Astrocyte of the cerebellum (primary cell): ENCODE results near the gene SNX22.

Experiments
- DNase-seq: peaks from one replicate; pipeline ENCODE4 v3.0.0-alpha.2; 2011; ENCODE audit warnings: low read depth
- H3K4me3 ChIP-seq: 2 replicates; pipeline ENCODE4 v1.5.1; 2011; ENCODE audit warnings: mild to moderate bottlenecking, low read depth, low read length, moderate library complexity
- in situ Hi-C: cut with HindIII; loops from 2 replicates; pipeline ENCODE4 v1.10.0; 2017; ENCODE audit warnings: low sequenced_read_pairs
- TF ChIP-seq, protein P1 (sequence below): IDR thresholded peaks from 2 replicates; pipeline ENCODE4 v1.5.1; 2012; ENCODE audit warnings: low read length, low read depth, moderate library complexity, mild to moderate bottlenecking; ENCODE audit errors: missing control alignments

The SNX22 gene

DNA sequence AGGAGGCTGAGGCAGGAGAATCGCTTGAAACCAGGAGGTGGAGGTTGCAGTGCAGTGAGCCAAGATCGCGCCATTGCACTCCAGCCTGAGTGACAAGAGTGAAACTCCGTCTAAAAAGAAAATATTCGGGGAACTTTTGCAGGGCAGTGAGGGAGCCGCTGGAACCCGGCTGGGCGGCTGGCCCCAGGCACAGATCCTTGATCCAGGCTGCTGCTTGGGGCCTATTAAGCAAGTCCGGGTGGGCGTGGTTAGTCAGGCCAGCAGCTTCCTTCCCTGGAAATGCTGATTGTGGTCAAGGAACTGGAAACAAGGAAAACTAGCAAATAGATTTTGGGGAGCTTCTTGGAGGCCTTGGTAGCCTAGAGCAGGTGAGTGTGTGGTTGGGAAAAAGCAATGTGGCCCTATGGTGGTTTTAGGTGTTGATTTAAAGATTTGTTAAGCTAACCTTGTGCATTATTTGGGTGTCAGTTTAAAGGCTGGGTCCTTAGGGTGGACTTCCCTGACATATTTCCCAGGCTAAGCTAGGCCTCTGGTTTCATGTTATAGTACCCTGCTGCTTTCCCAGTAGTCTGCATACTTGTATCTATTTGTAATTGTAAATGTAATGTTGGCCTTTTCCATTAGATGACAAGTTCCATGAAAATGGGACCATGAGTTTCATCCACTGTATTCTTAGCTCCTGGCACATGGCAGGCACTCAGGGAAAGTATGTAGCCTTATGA, 17.7 kb upstream of the SNX22 start:
- in situ Hi-C loops = no loop called here
- H3K4me3 ChIP-seq = no peak overlapping the region
- TF ChIP-seq, protein P1, sequence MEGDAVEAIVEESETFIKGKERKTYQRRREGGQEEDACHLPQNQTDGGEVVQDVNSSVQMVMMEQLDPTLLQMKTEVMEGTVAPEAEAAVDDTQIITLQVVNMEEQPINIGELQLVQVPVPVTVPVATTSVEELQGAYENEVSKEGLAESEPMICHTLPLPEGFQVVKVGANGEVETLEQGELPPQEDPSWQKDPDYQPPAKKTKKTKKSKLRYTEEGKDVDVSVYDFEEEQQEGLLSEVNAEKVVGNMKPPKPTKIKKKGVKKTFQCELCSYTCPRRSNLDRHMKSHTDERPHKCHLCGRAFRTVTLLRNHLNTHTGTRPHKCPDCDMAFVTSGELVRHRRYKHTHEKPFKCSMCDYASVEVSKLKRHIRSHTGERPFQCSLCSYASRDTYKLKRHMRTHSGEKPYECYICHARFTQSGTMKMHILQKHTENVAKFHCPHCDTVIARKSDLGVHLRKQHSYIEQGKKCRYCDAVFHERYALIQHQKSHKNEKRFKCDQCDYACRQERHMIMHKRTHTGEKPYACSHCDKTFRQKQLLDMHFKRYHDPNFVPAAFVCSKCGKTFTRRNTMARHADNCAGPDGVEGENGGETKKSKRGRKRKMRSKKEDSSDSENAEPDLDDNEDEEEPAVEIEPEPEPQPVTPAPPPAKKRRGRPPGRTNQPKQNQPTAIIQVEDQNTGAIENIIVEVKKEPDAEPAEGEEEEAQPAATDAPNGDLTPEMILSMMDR = no peak
- no peak for DNase-seq

DNA sequence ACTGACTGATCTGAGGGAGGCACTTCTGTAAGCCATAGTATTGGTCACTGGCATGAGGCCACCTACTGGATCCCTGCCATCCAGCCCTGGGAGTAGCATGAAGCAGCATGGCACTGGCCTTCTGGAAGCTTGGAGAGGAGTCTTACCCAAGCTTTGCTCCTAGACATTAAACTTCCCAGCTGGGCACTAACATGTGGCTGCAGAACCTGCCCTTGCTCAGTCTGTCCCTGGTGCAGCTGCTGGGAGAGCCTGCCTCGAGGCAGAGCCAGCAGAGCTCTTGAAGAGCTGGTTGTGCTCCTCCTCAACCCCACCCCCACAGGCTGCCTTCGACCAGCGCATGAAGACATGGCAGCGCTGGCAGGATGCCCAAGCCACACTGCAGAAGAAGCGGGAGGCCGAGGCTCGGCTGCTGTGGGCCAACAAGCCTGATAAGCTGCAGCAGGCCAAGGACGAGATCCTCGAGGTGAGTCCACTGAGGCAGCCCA, 17.1 kb upstream of the SNX22 start:
- H3K4me3 ChIP-seq = no peak overlapping the region
- TF ChIP-seq, protein P1 = no peak
- DNase-seq = peak; percentile 15

DNA sequence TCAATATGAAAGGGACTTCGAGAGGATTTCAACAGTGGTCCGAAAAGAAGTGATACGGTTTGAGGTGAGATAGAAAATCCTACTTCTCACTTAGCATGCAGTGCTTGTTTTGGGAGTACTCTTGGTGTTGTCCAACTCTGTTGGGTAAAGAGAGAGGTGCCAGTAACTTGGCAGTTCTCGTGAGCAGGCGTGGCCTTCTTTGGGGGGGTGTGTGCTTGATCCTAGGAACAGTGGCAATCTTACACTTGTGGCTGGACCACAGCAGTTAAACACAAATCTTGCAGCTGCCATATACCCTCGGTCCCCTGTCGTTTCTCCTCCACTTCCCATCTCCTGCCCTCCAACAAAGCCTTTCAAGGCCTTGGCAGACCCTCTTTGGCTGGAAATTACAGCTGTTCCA, 15.2 kb upstream of the SNX22 start:
- no peak for DNase-seq
- TF ChIP-seq, protein P1 = no peak
- in situ Hi-C loops = no loop called here
- H3K4me3 ChIP-seq = no peak overlapping the region

More for the DNA sequence above, 17.1 kb upstream of the SNX22 start:
- in situ Hi-C loops = no loop called here

DNA sequence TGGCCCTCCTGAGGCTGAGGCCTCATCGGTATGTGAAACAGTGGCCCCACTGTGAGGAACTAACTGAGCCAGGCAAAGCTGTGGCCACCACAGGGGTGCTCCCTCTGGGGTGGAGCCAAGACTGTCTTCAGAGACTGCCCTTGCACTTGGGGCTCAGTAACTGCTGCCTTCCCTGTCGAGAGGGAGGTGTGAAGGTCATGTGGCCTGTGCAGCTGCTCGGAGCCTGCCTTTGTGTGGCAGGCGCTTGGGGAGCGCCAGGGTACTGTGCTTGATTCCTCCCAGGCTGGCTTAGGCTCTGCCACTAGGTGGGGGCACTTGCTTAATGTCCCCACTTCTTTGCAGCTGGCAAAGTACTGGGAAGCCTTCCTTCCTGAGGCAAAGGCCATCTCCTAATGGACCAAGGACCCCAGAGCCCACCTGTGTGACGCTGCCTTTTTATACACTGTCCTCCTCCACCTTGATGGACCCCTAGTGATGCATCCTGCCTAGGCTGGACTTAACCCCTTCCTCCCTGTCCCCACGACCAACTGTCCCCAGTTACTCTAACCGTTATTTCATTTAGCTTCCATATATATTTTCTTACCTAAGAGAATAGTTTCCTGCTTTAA, 14.2 kb upstream of the SNX22 start:
- in situ Hi-C loops = no loop called here

DNA sequence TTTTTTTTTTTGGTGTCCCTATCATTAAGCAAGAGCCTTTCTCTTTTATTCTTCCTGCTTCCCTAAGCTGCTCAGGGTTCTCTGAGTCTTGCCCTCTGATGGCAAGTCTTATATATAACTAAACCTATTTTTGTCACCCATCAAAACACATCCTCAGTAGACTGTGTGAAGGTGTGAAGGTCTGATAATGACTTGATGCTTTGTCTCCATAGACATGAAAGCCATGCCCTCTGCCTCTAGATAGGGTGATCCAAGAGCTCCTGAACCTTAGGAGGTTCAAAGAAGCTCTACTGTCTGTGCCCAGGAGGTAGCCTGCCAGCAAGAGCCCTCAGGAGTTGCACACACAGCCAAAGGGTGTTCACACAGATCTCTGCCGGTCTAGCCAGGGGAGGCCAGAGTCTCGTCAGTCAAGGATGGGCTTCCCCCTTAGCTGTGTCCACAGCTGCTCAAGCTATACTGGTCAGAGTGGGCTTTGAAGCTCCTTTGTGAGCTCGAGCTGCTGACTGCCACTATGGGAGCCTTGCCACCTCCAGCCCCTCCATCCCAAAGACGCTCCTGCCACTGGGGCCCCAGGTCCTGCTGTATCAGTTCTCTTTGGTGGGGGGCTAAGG, 13.1 kb upstream of the SNX22 start:
- no peak for DNase-seq
- in situ Hi-C loops = no loop called here
- TF ChIP-seq, protein P1 = no peak
- no peak overlapping the region for H3K4me3 ChIP-seq

More for the DNA sequence above, 14.2 kb upstream of the SNX22 start:
- no peak overlapping the region for H3K4me3 ChIP-seq
- DNase-seq = no peak
- TF ChIP-seq, protein P1 = no peak

DNA sequence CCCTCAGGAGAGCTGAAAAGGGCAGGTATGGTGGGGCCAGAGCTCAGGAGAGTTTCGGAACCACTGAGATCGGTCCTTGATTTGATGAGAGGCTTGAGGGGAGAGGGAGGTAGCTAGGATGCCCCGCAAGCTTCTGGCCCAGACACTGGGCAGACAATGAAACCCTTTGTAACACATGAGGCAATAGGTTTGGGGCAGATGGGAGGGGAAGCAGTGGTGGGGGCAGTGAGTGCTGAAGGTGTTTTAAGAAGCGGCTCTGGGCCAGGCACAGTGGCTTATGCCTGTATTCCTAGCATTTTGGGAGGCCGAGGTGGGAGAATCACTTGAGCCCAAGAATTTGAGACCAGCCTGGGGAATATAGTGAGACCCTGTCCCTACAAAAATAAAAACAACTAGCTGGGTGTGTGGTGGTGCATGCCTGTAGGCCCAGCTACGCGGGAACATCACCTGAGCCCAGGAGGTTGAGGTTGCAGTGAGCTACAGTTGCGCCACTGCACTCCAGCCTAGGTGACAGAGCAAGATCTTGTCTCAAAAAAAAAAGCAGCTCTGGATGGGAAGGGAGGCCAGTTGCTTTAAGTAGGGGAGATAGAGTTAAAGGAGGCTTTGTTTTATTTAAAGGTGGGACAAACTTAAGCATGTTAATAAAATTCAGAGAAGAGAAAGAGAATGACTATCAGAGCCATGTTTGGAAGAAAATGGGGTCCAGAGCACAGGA, 9.6 kb upstream of the SNX22 start:
- H3K4me3 ChIP-seq = no peak overlapping the region
- no peak for DNase-seq
- TF ChIP-seq, protein P1 = no peak
- in situ Hi-C loops = no loop called here
